A673 (cell line): Measurements from ENCODE around the gene CHST12. TPM values are rescaled to one million over a fixed set of nuclear protein-coding genes. Genes with fewer than 3 reads are reported as not detected.
"Not testable (repeated sequence)": the region's sequence is repeated elsewhere in the genome, so short reads cannot be mapped to it uniquely, and the experiment has no call there.

Experiments
- BruUV-seq: library from RNA; stranded (reverse); fragments of 400-500 nt; replicated peaks from 2 replicates; lab custom pipeline; 2021; lab: Mats Ljungman, UMichigan
- CTCF ChIA-PET: fragments of 300-600 bp; sonication (Branson Sonifier 250); formaldehyde crosslinking; loops from one replicate; lab custom pipeline; 2022; ENCODE audit warnings: antibody characterized with exemption; lab: Charles Lee
- POLR2A ChIA-PET: fragments of 300-600 bp; sonication (Branson Sonifier 250); formaldehyde crosslinking; loops from one replicate; lab custom pipeline; 2022; ENCODE audit warnings: antibody characterized with exemption; ENCODE audit not compliant: low non-redundant PET; lab: Charles Lee
- DNase-seq: peaks from one replicate; pipeline ENCODE4 v3.0.0-alpha.2; 2015; ENCODE audit warnings: low spot score
- H3K27ac ChIP-seq: fragments of 200-600 bp; sonication (generic); 2 replicates; pipeline ENCODE4 v1.5.1; 2016; ENCODE audit warnings: mixed run types, low read depth, mild to moderate bottlenecking, mixed read lengths, antibody characterized with exemption, low read length; ENCODE audit not compliant: poor library complexity, severe bottlenecking
- H3K27me3 ChIP-seq: fragments of 200-600 bp; sonication (generic); replicated peaks from 2 replicates; pipeline ENCODE4 v1.6.1; 2017; ENCODE audit warnings: mixed run types, low read depth, mild to moderate bottlenecking, mixed read lengths, antibody characterized with exemption, low read length; ENCODE audit not compliant: insufficient read depth, poor library complexity
- H3K36me3 ChIP-seq: fragments of 200-600 bp; sonication (generic); 2 replicates; pipeline ENCODE4 v1.6.1; 2016; ENCODE audit warnings: mixed run types, mild to moderate bottlenecking, mixed read lengths, antibody characterized with exemption, low read length; ENCODE audit not compliant: insufficient read depth, poor library complexity, severe bottlenecking
- H3K4me1 ChIP-seq: fragments of 200-600 bp; sonication (generic); 2 replicates; pipeline ENCODE4 v1.6.1; 2017; ENCODE audit warnings: mixed run types, mild to moderate bottlenecking, mixed read lengths, antibody characterized with exemption, low read length; ENCODE audit not compliant: insufficient read depth, poor library complexity, severe bottlenecking
- H3K4me3 ChIP-seq: fragments of 200-600 bp; sonication (generic); 2 replicates; pipeline ENCODE4 v1.5.1; 2016; ENCODE audit warnings: low read depth, mixed run types, mild to moderate bottlenecking, mixed read lengths, low read length; ENCODE audit not compliant: poor library complexity, severe bottlenecking
- H3K9me3 ChIP-seq: fragments of 200-600 bp; sonication (generic); 2 replicates; pipeline ENCODE4 v1.6.1; 2016; ENCODE audit warnings: mixed run types, low read depth, mild to moderate bottlenecking, mixed read lengths, antibody characterized with exemption, low read length; ENCODE audit not compliant: poor library complexity, severe bottlenecking
- CTCF ChIP-seq: fragments of 300-800, 200-600 bp; sonication (generic); conservative IDR thresholded peaks from 2 replicates; pipeline ENCODE4 v1.5.1; 2017; ENCODE audit warnings: low read depth, mild to moderate bottlenecking, antibody characterized with exemption, low read length, moderate library complexity, mixed read lengths
- EZH2 ChIP-seq: fragments of 200-600 bp; sonication (generic); IDR thresholded peaks from 2 replicates; pipeline ENCODE4 v1.6.1; 2017; ENCODE audit warnings: borderline replicate concordance, low read depth, mild to moderate bottlenecking, mixed read lengths, antibody characterized with exemption, low read length; ENCODE audit not compliant: poor library complexity, severe bottlenecking
- intact Hi-C: fragments of 100-400 bp; cut with micrococcal nuclease; formaldehyde crosslinking; loops from one replicate; pipeline ENCODE4 v1.10.0; 2022; ENCODE audit not compliant: unreplicated experiment
- total RNA-seq: library from RNA; stranded (reverse); gene quantifications from 2 replicates; pipeline ENCODE4 v1.2.3, GENCODE V29; 2021

Gene CHST12
- total RNA-seq, 1 experiment from 2014 or later, result 21.8 TPM

GRCh38 chr7:2412587-2413201 is 9.3 kb downstream of the CHST12 start:
- no TSS peak for BruUV-seq
- intact Hi-C loops, result no loop called here
- H3K9me3 ChIP-seq, result no peaks in the 10 kb centered on the region
- CTCF ChIA-PET, result no interaction called here
- no peak for DNase-seq
- no peaks in the 10 kb centered on the region for H3K27me3 ChIP-seq
- no peak overlapping the region for H3K27ac ChIP-seq
- no peaks in the 10 kb centered on the region for H3K4me1 ChIP-seq
- no peaks in the 10 kb centered on the region for H3K36me3 ChIP-seq
- no peak overlapping the region for H3K4me3 ChIP-seq
- POLR2A ChIA-PET, result no interaction called here
- TF ChIP-seq CTCF (no peak), EZH2 (no peak)

GRCh38 chr7:2416063-2416462 is 12.7 kb downstream of the CHST12 start:
- TF ChIP-seq CTCF (no peak), EZH2 (no peak)
- intact Hi-C loops, result no loop called here
- no peaks in the 10 kb centered on the region for H3K36me3 ChIP-seq
- no peak overlapping the region for H3K4me3 ChIP-seq
- CTCF ChIA-PET, result no interaction called here
- no peaks in the 10 kb centered on the region for H3K4me1 ChIP-seq
- POLR2A ChIA-PET, result no interaction called here
- no peaks in the 10 kb centered on the region for H3K9me3 ChIP-seq
- DNase-seq, result no peak
- H3K27me3 ChIP-seq, result no peaks in the 10 kb centered on the region
- no peak overlapping the region for H3K27ac ChIP-seq
- no TSS peak for BruUV-seq

GRCh38 chr7:2416650-2417049 is 13.2 kb downstream of the CHST12 start:
- Histone ChIP-seq H3K27ac (no peak overlapping the region), H3K9me3 (no peaks in the 10 kb centered on the region), H3K4me3 (no peak overlapping the region), H3K36me3 (no peaks in the 10 kb centered on the region), H3K4me1 (no peaks in the 10 kb centered on the region), H3K27me3 (no peaks in the 10 kb centered on the region)
- CTCF ChIA-PET, result no interaction called here
- BruUV-seq, result no TSS peak
- DNase-seq, result no peak
- POLR2A ChIA-PET, result no interaction called here
- TF ChIP-seq EZH2 (no peak), CTCF (no peak)
- intact Hi-C loops, result no loop called here

GRCh38 chr7:2417178-2417577 is 13.8 kb downstream of the CHST12 start:
- CTCF ChIA-PET, H3K4me3 ChIP-seq, H3K36me3 ChIP-seq, BruUV-seq, H3K27ac ChIP-seq, H3K9me3 ChIP-seq, H3K4me1 ChIP-seq, H3K27me3 ChIP-seq, POLR2A ChIA-PET, DNase-seq, intact Hi-C loops: not testable (repeated sequence)
